ENCODE data around the gene DPF3.

DNA sequence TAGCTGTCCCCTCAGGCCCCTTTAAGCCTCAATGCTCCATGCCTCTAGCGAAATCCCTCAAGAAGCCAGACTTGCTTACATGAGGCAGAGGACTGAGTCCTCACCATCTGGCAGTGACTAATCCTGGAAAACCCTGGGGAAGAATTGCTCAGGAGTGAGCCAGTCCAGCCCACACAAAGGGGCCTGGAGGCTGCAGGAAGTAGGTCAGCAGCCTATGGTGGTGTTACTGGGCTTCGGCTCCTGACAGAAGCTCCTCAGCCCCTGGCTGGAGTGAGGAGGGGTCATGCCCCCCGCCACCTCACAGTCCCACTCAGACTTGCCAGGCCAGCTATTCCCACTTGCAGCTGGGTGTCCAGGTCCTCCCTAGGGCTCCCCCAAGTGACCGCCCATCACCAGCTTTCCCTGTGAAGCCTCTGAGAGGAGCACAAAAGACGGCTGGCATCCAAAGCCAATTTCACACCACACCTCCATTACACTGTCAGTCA, 250.5 kb downstream of the DPF3 start:
- TF ChIP-seq POLR2A (IDR thresholded peaks at IDR 0.05) (no peak), POLR2AphosphoS5 (IDR thresholded peaks at IDR 0.05) (no peak), EP300 (IDR thresholded peaks at IDR 0.05) (no peak)
- TF ChIP-seq, protein P1, sequence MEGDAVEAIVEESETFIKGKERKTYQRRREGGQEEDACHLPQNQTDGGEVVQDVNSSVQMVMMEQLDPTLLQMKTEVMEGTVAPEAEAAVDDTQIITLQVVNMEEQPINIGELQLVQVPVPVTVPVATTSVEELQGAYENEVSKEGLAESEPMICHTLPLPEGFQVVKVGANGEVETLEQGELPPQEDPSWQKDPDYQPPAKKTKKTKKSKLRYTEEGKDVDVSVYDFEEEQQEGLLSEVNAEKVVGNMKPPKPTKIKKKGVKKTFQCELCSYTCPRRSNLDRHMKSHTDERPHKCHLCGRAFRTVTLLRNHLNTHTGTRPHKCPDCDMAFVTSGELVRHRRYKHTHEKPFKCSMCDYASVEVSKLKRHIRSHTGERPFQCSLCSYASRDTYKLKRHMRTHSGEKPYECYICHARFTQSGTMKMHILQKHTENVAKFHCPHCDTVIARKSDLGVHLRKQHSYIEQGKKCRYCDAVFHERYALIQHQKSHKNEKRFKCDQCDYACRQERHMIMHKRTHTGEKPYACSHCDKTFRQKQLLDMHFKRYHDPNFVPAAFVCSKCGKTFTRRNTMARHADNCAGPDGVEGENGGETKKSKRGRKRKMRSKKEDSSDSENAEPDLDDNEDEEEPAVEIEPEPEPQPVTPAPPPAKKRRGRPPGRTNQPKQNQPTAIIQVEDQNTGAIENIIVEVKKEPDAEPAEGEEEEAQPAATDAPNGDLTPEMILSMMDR (IDR thresholded peaks at IDR 0.05): no peak

Measured in suprapubic skin (tissue), 4 donors.